Progenitor cell of endocrine pancreas (in vitro differentiated cells): ENCODE measurements around the gene DOCK2. TPM values are rescaled to one million over a fixed set of nuclear protein-coding genes. Genes with fewer than 3 reads are reported as not detected.

ENCODE experiments used
- DNase-seq: peaks from one replicate; pipeline ENCODE4 v3.0.0; 2021; ENCODE audit warnings: low spot score; ENCODE audit not compliant: unreplicated experiment
- H3K27ac Mint-ChIP-seq: 2 replicates; pipeline ENCODE4 v1.8.0; 2021; ENCODE audit warnings: mild to moderate bottlenecking, moderate library complexity, mixed read lengths
- H3K27me3 Mint-ChIP-seq: 2 replicates; pipeline ENCODE4 v1.8.0; 2021; ENCODE audit warnings: mixed read lengths
- H3K36me3 Mint-ChIP-seq: 2 replicates; pipeline ENCODE4 v1.8.0; 2022; ENCODE audit warnings: mixed read lengths; ENCODE audit not compliant: insufficient read depth
- H3K4me1 Mint-ChIP-seq: 2 replicates; pipeline ENCODE4 v1.8.0; 2021; ENCODE audit warnings: low read depth, mixed read lengths
- H3K4me3 Mint-ChIP-seq: 2 replicates; pipeline ENCODE4 v1.8.0; 2021; ENCODE audit warnings: low read depth, mild to moderate bottlenecking, moderate library complexity, mixed read lengths
- H3K9me3 Mint-ChIP-seq: 2 replicates; pipeline ENCODE4 v1.8.0; 2021; ENCODE audit warnings: low read depth, mixed read lengths
- CTCF ChIP-seq: fragments of 200-600 bp; sonication (generic); IDR thresholded peaks from one replicate; pipeline ENCODE4 v1.5.0; 2021; ENCODE audit warnings: antibody characterized with exemption, mild to moderate bottlenecking; ENCODE audit not compliant: unreplicated experiment
- total RNA-seq: library from RNA; stranded (reverse); gene quantifications from 2 replicates; pipeline ENCODE4 v1.2.1, GENCODE V29; 2021

Gene DOCK2
- total RNA-seq, 1 donor from 2014 or later, result not detected

DNA sequence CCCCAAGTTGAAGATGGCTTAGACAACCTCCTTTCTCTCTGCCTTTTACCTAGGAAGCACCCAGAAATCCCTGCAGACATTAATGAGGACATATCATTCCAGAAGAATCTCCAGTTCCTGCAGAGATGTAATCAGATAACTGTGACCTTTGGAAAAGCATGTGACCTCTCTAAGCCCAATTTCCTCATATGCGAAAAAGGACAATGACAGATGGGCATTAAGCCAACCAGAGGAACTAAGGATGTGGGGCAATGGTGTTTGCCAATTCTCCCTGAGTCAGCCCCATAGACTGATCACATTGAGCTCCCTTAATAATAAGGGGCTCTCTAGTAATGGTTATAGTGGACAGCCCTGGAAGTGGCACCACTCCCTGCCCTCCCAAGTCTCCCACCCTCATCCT is 458.6 kb downstream of the DOCK2 start:
- Mint-ChIP-seq H3K4me1 (no peaks in the 10 kb centered on the region), H3K27me3 (peaks cover 27% of the 10 kb centered on the region), H3K27ac (no peak overlapping the region), H3K36me3 (no peaks in the 10 kb centered on the region), H3K9me3 (no peaks in the 10 kb centered on the region), H3K4me3 (no peak overlapping the region)
- DNase-seq, result no peak
- TF ChIP-seq CTCF, result no peak

DNA sequence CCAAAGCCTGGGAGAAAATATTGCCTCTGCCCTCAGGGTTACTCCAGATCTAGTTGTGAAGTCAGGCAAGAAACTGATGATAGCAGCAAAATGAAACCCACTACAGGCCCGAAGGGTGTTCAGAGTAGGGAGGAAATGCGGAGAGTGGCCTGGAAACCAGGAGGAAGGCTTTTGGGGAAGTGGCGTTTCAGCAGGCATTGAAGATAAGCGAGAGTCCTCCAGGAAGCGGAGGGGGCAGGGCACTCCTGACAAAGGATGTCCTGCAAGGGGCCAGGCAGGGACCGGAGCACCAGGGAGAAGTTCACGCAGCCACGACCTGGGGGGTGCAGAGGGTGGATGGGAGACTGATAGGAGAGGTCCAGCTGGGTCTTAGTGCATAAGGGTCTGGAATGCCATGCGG is 460.9 kb downstream of the DOCK2 start:
- Mint-ChIP-seq H3K4me1 (no peaks in the 10 kb centered on the region), H3K27ac (no peak overlapping the region), H3K27me3 (peaks cover 27% of the 10 kb centered on the region), H3K4me3 (no peak overlapping the region), H3K36me3 (no peaks in the 10 kb centered on the region), H3K9me3 (no peaks in the 10 kb centered on the region)
- TF ChIP-seq CTCF, result no peak
- DNase-seq, result no peak

- peak; percentile 80 for TF ChIP-seq CTCF
- Mint-ChIP-seq H3K36me3 (no peaks in the 10 kb centered on the region), H3K9me3 (no peaks in the 10 kb centered on the region), H3K27ac (no peak overlapping the region), H3K27me3 (peaks cover 30% of the 10 kb centered on the region), H3K4me1 (no peaks in the 10 kb centered on the region), H3K4me3 (no peak overlapping the region)
- peak; percentile 77 for DNase-seq
These were observed 463.2 kb downstream of the DOCK2 start for GRCh38 chr5:170100066-170100943.

DNA sequence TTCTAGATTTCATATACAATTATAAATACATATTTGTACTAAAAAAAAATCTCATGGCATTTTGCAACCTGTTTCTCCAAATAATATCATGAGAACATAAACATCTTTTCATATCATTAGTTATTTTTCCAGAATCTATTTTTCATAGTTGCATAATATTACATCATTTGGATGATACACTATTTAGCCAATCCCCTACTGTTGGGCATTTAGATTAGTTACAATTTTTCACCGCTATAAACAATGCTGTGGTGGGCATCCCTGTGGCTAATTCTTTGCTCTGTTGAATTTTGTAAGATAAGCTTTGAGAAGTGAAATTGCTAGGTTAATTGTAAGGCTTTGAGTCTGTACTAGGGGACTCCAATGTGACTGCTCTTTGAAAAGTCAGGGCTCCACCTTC is 466.4 kb downstream of the DOCK2 start:
- Mint-ChIP-seq H3K27me3 (peaks cover 29% of the 10 kb centered on the region), H3K4me3 (no peak overlapping the region)

DNA sequence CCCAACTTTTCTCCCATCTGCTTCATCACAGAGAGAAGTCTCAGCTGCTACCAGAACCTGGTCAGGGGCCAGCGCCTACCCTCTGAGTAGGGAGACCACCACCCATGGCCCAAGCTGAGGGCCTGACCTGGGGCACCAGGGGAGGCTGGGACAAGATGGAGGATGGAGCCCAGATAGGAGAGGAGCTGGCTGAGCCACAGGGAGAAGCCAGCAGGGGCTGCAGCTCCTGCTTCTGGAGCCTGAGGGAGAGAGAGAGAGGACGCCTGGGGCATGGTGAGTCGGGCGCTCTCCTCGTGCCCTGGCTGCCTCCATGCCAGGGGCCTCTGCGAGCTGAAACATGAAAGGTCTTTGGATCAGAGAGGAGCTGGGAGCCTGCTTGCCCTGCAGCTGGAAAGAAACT is 467.2 kb downstream of the DOCK2 start:
- Mint-ChIP-seq H3K9me3 (no peaks in the 10 kb centered on the region), H3K36me3 (no peaks in the 10 kb centered on the region), H3K27me3 (peaks cover 29% of the 10 kb centered on the region), H3K4me3 (no peak overlapping the region), H3K4me1 (no peaks in the 10 kb centered on the region), H3K27ac (no peak overlapping the region)
- no peak for TF ChIP-seq CTCF
- no peak for DNase-seq

More for the DNA sequence above, 466.4 kb downstream of the DOCK2 start:
- no peaks in the 10 kb centered on the region for H3K36me3 Mint-ChIP-seq
- H3K4me1 Mint-ChIP-seq, result no peaks in the 10 kb centered on the region
- no peak overlapping the region for H3K27ac Mint-ChIP-seq
- no peak for TF ChIP-seq CTCF
- DNase-seq, result no peak
- no peaks in the 10 kb centered on the region for H3K9me3 Mint-ChIP-seq
